GM23338 (cell line): ENCODE data around the gene COX14. TPM values are rescaled to one million over a fixed set of nuclear protein-coding genes. Genes with fewer than 3 reads are reported as not detected.

Experiments used
- CREB1 ChIP-seq: fragments of 250-450 bp; sonication (Bioruptor Pico); IDR thresholded peaks from 2 replicates; pipeline ENCODE4 v1.5.0; 2020; ENCODE audit warnings: low read depth, mild to moderate bottlenecking, moderate library complexity
- EZH2 ChIP-seq: fragments of 200-600 bp; sonication (generic); IDR thresholded peaks from one replicate; pipeline ENCODE4 v1.8.0; 2017; ENCODE audit warnings: antibody characterized with exemption, mild to moderate bottlenecking, low read depth; ENCODE audit not compliant: unreplicated experiment
- EZH2phosphoT487 ChIP-seq: fragments of 200-600 bp; sonication (generic); IDR thresholded peaks from one replicate; pipeline ENCODE4 v1.8.1; 2018; ENCODE audit warnings: antibody characterized with exemption; ENCODE audit not compliant: unreplicated experiment
- JUNB ChIP-seq: IDR thresholded peaks from one replicate; pipeline ENCODE4 v1.6.1; 2016; ENCODE audit warnings: antibody characterized with exemption; ENCODE audit not compliant: unreplicated experiment
- NANOG ChIP-seq: IDR thresholded peaks from 2 replicates; pipeline ENCODE4 v1.6.1; 2016; ENCODE audit warnings: antibody characterized with exemption, borderline replicate concordance
- POLR2AphosphoS5 ChIP-seq: IDR thresholded peaks from 2 replicates; pipeline ENCODE4 v1.6.1; 2016; ENCODE audit warnings: antibody characterized with exemption, low read depth
- ZNF114 ChIP-seq: fragments of 250-450 bp; sonication (Bioruptor Pico); IDR thresholded peaks from 2 replicates; pipeline ENCODE4 v1.5.0; 2020; ENCODE audit warnings: mild to moderate bottlenecking, moderate library complexity
- ZNF331 ChIP-seq: fragments of 250-450 bp; sonication (Bioruptor Pico); IDR thresholded peaks from 2 replicates; pipeline ENCODE4 v1.5.0; 2020; ENCODE audit warnings: low read depth, mild to moderate bottlenecking, moderate library complexity
- polyA plus RNA-seq: library from polyadenylated mRNA; unstranded; fragments of >200 nt; fragmentation: Nextera tagmentation; extraction: Ambion mirVana; gene quantifications from 2 replicates; pipeline ENCODE4 v1.2.1, GENCODE V29; 2016
- total RNA-seq: library from RNA; depleted of rRNA; stranded (reverse); fragments of >200 nt; shearing (Covaris generic); gene quantifications from 2 replicates; pipeline ENCODE4 v1.2.3, GENCODE V29; 2014
- TF ChIP-seq, protein P1 (sequence below): fragments of 250-450 bp; sonication (Bioruptor Pico); IDR thresholded peaks from 2 replicates; pipeline ENCODE4 v1.5.0; 2020; ENCODE audit warnings: mild to moderate bottlenecking, moderate library complexity
- TF ChIP-seq, protein P2 (sequence below): IDR thresholded peaks from one replicate; pipeline ENCODE4 v1.6.1; 2018; ENCODE audit warnings: antibody characterized with exemption; ENCODE audit not compliant: unreplicated experiment
- TF ChIP-seq, protein P3 (sequence below): IDR thresholded peaks from 2 replicates; pipeline ENCODE4 v1.6.1; 2016; ENCODE audit warnings: antibody characterized with exemption

Gene COX14
- total and polyA plus RNA-seq, 2 experiments from 2014 or later = 43.7 to 73.5 TPM

DNA sequence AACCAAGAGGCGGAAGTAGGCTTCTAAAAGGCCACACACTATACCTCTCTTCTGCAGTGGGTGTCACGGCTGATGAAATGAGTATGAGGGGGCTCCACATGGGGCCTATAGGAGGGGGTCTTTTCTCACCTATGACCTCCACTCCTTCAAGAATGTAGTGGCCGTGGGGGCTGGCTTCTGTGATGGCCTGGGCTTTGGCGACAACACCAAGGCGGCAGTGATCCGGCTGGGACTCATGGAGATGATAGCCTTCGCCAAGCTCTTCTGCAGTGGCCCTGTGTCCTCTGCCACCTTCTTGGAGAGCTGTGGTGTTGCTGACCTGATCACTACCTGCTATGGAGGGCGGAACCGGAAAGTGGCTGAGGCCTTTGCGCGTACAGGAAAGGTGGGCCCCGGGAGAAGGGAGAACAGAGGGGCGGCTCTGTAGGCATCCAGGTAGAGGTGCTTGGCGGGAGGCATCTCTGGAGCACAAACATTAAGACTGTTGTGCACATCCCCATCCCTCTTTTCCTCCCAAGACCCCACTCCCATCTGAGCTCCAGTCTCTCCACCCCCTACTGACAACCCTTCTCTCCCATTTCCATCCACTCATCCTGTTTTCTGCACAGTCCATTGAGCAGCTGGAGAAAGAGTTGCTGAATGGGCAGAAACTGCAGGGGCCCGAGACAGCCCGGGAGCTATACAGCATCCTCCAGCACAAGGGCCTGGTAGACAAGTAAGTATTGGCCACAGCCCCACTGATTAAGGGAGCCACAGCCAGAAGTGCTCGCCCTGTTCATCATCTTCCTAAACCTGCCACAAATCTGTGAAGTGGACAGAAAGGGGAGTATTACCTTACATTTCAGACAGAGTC is 4.4 kb upstream of the COX14 start (continued):
- TF ChIP-seq, protein P1, sequence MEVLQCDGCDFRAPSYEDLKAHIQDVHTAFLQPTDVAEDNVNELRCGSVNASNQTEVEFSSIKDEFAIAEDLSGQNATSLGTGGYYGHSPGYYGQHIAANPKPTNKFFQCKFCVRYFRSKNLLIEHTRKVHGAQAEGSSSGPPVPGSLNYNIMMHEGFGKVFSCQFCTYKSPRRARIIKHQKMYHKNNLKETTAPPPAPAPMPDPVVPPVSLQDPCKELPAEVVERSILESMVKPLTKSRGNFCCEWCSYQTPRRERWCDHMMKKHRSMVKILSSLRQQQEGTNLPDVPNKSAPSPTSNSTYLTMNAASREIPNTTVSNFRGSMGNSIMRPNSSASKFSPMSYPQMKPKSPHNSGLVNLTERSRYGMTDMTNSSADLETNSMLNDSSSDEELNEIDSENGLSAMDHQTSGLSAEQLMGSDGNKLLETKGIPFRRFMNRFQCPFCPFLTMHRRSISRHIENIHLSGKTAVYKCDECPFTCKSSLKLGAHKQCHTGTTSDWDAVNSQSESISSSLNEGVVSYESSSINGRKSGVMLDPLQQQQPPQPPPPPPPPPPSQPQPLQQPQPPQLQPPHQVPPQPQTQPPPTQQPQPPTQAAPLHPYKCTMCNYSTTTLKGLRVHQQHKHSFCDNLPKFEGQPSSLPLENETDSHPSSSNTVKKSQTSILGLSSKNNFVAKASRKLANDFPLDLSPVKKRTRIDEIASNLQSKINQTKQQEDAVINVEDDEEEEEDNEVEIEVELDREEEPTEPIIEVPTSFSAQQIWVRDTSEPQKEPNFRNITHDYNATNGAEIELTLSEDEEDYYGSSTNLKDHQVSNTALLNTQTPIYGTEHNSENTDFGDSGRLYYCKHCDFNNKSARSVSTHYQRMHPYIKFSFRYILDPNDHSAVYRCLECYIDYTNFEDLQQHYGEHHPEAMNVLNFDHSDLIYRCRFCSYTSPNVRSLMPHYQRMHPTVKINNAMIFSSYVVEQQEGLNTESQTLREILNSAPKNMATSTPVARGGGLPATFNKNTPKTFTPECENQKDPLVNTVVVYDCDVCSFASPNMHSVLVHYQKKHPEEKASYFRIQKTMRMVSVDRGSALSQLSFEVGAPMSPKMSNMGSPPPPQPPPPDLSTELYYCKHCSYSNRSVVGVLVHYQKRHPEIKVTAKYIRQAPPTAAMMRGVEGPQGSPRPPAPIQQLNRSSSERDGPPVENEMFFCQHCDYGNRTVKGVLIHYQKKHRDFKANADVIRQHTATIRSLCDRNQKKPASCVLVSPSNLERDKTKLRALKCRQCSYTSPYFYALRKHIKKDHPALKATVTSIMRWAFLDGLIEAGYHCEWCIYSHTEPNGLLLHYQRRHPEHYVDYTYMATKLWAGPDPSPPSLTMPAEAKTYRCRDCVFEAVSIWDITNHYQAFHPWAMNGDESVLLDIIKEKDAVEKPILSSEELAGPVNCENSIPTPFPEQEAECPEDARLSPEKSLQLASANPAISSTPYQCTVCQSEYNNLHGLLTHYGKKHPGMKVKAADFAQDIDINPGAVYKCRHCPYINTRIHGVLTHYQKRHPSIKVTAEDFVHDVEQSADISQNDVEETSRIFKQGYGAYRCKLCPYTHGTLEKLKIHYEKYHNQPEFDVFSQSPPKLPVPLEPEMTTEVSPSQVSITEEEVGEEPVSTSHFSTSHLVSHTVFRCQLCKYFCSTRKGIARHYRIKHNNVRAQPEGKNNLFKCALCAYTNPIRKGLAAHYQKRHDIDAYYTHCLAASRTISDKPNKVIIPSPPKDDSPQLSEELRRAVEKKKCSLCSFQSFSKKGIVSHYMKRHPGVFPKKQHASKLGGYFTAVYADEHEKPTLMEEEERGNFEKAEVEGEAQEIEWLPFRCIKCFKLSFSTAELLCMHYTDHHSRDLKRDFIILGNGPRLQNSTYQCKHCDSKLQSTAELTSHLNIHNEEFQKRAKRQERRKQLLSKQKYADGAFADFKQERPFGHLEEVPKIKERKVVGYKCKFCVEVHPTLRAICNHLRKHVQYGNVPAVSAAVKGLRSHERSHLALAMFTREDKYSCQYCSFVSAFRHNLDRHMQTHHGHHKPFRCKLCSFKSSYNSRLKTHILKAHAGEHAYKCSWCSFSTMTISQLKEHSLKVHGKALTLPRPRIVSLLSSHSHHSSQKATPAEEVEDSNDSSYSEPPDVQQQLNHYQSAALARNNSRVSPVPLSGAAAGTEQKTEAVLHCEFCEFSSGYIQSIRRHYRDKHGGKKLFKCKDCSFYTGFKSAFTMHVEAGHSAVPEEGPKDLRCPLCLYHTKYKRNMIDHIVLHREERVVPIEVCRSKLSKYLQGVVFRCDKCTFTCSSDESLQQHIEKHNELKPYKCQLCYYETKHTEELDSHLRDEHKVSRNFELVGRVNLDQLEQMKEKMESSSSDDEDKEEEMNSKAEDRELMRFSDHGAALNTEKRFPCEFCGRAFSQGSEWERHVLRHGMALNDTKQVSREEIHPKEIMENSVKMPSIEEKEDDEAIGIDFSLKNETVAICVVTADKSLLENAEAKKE (CRISPR knock-in tag) = no peak
- TF ChIP-seq, protein P2, sequence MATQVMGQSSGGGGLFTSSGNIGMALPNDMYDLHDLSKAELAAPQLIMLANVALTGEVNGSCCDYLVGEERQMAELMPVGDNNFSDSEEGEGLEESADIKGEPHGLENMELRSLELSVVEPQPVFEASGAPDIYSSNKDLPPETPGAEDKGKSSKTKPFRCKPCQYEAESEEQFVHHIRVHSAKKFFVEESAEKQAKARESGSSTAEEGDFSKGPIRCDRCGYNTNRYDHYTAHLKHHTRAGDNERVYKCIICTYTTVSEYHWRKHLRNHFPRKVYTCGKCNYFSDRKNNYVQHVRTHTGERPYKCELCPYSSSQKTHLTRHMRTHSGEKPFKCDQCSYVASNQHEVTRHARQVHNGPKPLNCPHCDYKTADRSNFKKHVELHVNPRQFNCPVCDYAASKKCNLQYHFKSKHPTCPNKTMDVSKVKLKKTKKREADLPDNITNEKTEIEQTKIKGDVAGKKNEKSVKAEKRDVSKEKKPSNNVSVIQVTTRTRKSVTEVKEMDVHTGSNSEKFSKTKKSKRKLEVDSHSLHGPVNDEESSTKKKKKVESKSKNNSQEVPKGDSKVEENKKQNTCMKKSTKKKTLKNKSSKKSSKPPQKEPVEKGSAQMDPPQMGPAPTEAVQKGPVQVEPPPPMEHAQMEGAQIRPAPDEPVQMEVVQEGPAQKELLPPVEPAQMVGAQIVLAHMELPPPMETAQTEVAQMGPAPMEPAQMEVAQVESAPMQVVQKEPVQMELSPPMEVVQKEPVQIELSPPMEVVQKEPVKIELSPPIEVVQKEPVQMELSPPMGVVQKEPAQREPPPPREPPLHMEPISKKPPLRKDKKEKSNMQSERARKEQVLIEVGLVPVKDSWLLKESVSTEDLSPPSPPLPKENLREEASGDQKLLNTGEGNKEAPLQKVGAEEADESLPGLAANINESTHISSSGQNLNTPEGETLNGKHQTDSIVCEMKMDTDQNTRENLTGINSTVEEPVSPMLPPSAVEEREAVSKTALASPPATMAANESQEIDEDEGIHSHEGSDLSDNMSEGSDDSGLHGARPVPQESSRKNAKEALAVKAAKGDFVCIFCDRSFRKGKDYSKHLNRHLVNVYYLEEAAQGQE = no peak
- TF ChIP-seq EZH2 (no peak), EZH2phosphoT487 (no peak), JUNB (no peak), NANOG (no peak), ZNF331 (CRISPR knock-in tag) (no peak), POLR2AphosphoS5 (no peak), ZNF114 (no peak), CREB1 (CRISPR knock-in tag) (no peak)
- TF ChIP-seq, protein P3, sequence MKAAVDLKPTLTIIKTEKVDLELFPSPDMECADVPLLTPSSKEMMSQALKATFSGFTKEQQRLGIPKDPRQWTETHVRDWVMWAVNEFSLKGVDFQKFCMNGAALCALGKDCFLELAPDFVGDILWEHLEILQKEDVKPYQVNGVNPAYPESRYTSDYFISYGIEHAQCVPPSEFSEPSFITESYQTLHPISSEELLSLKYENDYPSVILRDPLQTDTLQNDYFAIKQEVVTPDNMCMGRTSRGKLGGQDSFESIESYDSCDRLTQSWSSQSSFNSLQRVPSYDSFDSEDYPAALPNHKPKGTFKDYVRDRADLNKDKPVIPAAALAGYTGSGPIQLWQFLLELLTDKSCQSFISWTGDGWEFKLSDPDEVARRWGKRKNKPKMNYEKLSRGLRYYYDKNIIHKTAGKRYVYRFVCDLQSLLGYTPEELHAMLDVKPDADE = no peak
